Measurements from ENCODE around the gene GOLGA1.

GRCh38 chr9:124844291-124844690 lies 96.6 kb downstream of the GOLGA1 start:
- no peak for TF ChIP-seq EZH2 (IDR thresholded peaks at IDR 0.05)
- no peak for TF ChIP-seq FOXP2 (optimal IDR thresholded peaks at IDR 0.05; ENCODE audit: control extremely low read depth, extremely low read length, insufficient read depth)

Measured in SK-N-MC (cell line).